ENCODE data around the gene LATS2. TPM values are rescaled to one million over a fixed set of nuclear protein-coding genes. Genes with fewer than 3 reads are reported as not detected.
"Not testable (repeated sequence)": the region's sequence is repeated elsewhere in the genome, so short reads cannot be mapped to it uniquely, and the experiment has no call there.

The LATS2 gene
- total RNA-seq, 1 experiment from 2014 or later = 18.8 TPM

GRCh38 chr13:20940511-20940910 lies 120.9 kb downstream of the LATS2 start:
- H3K27me3 ChIP-seq (ENCODE audit: insufficient read depth, low read length); H3K9me2 ChIP-seq (ENCODE audit: insufficient read depth); CTCF ChIA-PET; H3K4me2 ChIP-seq (ENCODE audit: low read length); BruUV-seq (replicated peaks); H3K79me2 ChIP-seq (ENCODE audit: insufficient read depth, low read length); H3K9ac ChIP-seq (ENCODE audit: low read length); POLR2A ChIA-PET; H4K20me1 ChIP-seq (ENCODE audit: insufficient read depth); H3K27ac ChIP-seq (ENCODE audit: low read depth, low read length); H2AFZ ChIP-seq (ENCODE audit: low read depth, low read length, poor library complexity, severe bottlenecking); intact Hi-C loops (cut with micrococcal nuclease); DNase-seq (ENCODE audit: low read depth, low spot score); H3K9me3 ChIP-seq (ENCODE audit: control insufficient read depth in 1 of 2, insufficient read depth in 1 of 2, low read depth in 1 of 2, low read length in 2 of 2); ATAC-seq; RAD21 ChIA-PET (ENCODE audit: low non-redundant PET in 1 of 2, low total read pairs in 2 of 2, uncharacterized antibody in 2 of 2, unreplicated experiment in 2 of 2); H3K4me1 ChIP-seq (ENCODE audit: control insufficient read depth in 1 of 2, insufficient read depth in 2 of 2, low read length in 2 of 2); H3K4me3 ChIP-seq (replicated peaks in 1 of 2; ENCODE audit: low read depth in 1 of 2, low read length in 2 of 2); H3K36me3 ChIP-seq (ENCODE audit: control insufficient read depth in 1 of 2, insufficient read depth in 2 of 2, low read length in 2 of 2): not testable (repeated sequence)

GRCh38 chr13:20940083-20940482 lies 121.3 kb downstream of the LATS2 start:
- ATAC-seq (no peak), DNase-seq (ENCODE audit: low read depth, low spot score) (no peak)
- no peaks in the 10 kb centered on the region for H4K20me1 ChIP-seq (ENCODE audit: insufficient read depth)
- TF ChIP-seq EGR1 (IDR thresholded peaks at IDR 0.05; ENCODE audit: low read depth) = no peak
- TF ChIP-seq SP1 (IDR thresholded peaks at IDR 0.05; ENCODE audit: low read depth) = no peak
- no peak for TF ChIP-seq CEBPB (IDR thresholded peaks at IDR 0.05; ENCODE audit: low read depth)
- TF ChIP-seq ZFX (IDR thresholded peaks at IDR 0.05) = no peak
- no peak for TF ChIP-seq RAD21 (IDR thresholded peaks at IDR 0.05; ENCODE audit: low read depth)
- TF ChIP-seq EZH2 (IDR thresholded peaks at IDR 0.05) = no peak
- TF ChIP-seq CTCF (IDR thresholded peaks at IDR 0.05 in 2 of 3, conservative IDR thresholded peaks at IDR 0.05 in 1 of 3; ENCODE audit: borderline replicate concordance in 1 of 3, insufficient read depth in 1 of 3, low read depth in 2 of 3, low read length in 2 of 3) = no peak
- TF ChIP-seq ELF1 (IDR thresholded peaks at IDR 0.05; ENCODE audit: borderline replicate concordance, low read depth) = no peak
- TF ChIP-seq SRF (IDR thresholded peaks at IDR 0.05; ENCODE audit: low read depth) = no peak
- TF ChIP-seq JUND (IDR thresholded peaks at IDR 0.05) = no peak
- no peak for TF ChIP-seq FOSL1 (IDR thresholded peaks at IDR 0.05; ENCODE audit: low read depth)
- TF ChIP-seq ZBTB33 (IDR thresholded peaks at IDR 0.05; ENCODE audit: extremely low read depth, insufficient replicate concordance, low read length) = no peak
- TF ChIP-seq POLR2AphosphoS5 (IDR thresholded peaks at IDR 0.05; ENCODE audit: low read depth, low read length) = no peak
- TF ChIP-seq YY1 (IDR thresholded peaks at IDR 0.05; ENCODE audit: extremely low read depth, insufficient replicate concordance, low read depth, low read length) = no peak
- TF ChIP-seq POLR2A (IDR thresholded peaks at IDR 0.05; ENCODE audit: borderline replicate concordance, extremely low read depth, insufficient read depth, insufficient read length) = no peak
- no peak for TF ChIP-seq SIN3A (IDR thresholded peaks at IDR 0.05; ENCODE audit: low read depth)
- TF ChIP-seq TCF7L2 (IDR thresholded peaks at IDR 0.05; ENCODE audit: borderline replicate concordance, extremely low read depth, insufficient read depth, insufficient read length) = no peak
- TF ChIP-seq ZNF274 (IDR thresholded peaks at IDR 0.05; ENCODE audit: low read depth, low read length) = no peak
- no peak for TF ChIP-seq ATF3 (IDR thresholded peaks at IDR 0.05)
- H3K4me2 ChIP-seq (ENCODE audit: low read length) = no peak overlapping the region
- CTCF ChIA-PET = no interaction called here
- no peak overlapping the region for H3K4me3 ChIP-seq (replicated peaks in 1 of 2; ENCODE audit: low read depth in 1 of 2, low read length in 2 of 2)
- H3K9ac ChIP-seq (ENCODE audit: low read length) = no peak overlapping the region
- no peaks in the 10 kb centered on the region for H3K9me2 ChIP-seq (ENCODE audit: insufficient read depth)
- no peaks in the 10 kb centered on the region for H3K9me3 ChIP-seq (ENCODE audit: control insufficient read depth in 1 of 2, insufficient read depth in 1 of 2, low read depth in 1 of 2, low read length in 2 of 2)
- POLR2A ChIA-PET = no interaction called here
- no peaks in the 10 kb centered on the region for H3K27me3 ChIP-seq (ENCODE audit: insufficient read depth, low read length)
- H3K36me3 ChIP-seq (ENCODE audit: control insufficient read depth in 1 of 2, insufficient read depth in 2 of 2, low read length in 2 of 2) = no peaks in the 10 kb centered on the region
- intact Hi-C loops (cut with micrococcal nuclease) = no loop called here
- no peak overlapping the region for H2AFZ ChIP-seq (ENCODE audit: low read depth, low read length, poor library complexity, severe bottlenecking)
- peaks cover 0 to 8% of the 10 kb centered on the region in 2 experiments; a peak in 2 of 4 replicates for H3K4me1 ChIP-seq (ENCODE audit: control insufficient read depth in 1 of 2, insufficient read depth in 2 of 2, low read length in 2 of 2)
- no peak overlapping the region for H3K27ac ChIP-seq (ENCODE audit: low read depth, low read length)
- no peaks in the 10 kb centered on the region for H3K79me2 ChIP-seq (ENCODE audit: insufficient read depth, low read length)
- BruUV-seq (replicated peaks) = no TSS peak
- RAD21 ChIA-PET (ENCODE audit: low non-redundant PET in 1 of 2, low total read pairs in 2 of 2, uncharacterized antibody in 2 of 2, unreplicated experiment in 2 of 2) = no interaction called here

All from HCT116 (cell line).